Raji (cell line): ENCODE results near the gene HTR3D.

Experiments
- POLR2A ChIP-seq: IDR thresholded peaks from 2 replicates; pipeline ENCODE4 v1.6.1; 2011; ENCODE audit warnings: low read depth, low read length, control low read depth; ENCODE audit not compliant: insufficient read depth

Gene HTR3D

DNA sequence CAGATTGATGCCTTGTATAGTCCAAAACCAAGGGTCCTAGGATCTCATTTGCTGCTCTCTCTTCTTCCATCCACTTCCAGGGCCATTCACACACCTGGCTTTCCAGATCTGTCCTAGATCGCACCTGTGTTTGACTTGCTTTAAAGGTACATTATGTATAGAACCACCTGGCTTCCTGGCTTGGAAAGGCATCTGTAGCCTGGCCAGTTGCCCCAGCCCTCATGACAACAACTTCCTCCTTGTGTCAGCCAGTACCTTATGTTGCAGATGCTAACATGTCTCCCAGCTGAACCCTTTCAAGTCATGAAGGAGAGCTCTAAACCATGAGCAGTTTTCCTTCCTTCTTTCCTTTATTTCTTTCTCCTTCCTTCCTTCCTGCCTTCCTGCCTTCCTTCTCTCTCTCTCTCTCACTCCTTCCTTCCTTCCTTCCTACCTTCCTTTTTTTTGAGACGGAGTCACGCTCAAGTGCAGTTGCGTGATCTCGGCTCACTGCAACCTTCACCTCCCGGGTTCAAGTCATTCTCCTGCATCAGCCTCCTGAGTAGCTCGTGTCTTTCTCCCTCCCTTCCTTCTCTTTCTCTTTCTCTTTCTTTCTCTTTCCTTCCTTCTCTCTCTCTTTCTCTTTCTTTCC, 18.8 kb downstream of the HTR3D start:
- TF ChIP-seq POLR2A = no peak

DNA sequence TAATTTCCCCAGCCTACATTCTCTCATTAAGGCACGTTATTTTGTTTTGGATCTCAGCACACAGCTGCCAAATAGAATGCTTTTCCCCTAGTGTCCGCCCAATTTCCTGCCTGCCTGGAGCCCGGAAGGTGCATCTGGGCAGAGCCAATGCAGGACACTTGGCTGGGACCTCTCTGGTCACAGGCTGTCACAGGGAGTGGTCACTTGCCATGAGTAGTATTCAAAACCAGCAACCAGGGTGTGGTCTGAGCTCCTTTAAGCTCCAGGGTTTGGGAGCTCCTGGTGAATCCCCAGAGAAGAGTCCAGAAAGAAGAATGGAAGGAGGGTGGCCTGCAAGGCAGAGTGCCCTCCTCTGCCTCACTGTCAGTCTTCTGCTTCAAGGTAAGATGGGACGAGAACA, 21.2 kb downstream of the HTR3D start, which contains the start of gene HTR3C:
HTR3C (plus strand) TSS at position 281 of the 400 bp plus-strand sequence; CDS start at position 315, 34 bp downstream.
- no peak for TF ChIP-seq POLR2A

DNA sequence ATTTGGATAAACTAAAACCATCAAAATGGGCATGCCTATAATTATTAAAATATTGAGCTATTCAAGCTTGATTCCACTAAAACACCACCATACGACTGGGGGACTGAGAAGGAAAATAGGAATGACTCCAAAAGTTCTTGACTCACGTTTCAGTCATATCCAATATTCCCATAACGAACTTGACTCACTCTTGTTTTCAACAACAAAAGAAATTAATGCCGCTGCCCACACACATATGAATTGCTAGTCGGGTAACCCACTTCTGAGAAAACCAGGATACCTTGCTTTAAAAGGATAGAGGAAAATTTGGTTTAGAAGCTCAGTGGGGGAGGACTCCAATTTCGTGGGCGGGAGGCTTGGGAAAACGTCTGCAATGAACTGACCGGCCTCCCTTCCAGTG, 26.5 kb downstream of the HTR3D start:
- no peak for TF ChIP-seq POLR2A

DNA sequence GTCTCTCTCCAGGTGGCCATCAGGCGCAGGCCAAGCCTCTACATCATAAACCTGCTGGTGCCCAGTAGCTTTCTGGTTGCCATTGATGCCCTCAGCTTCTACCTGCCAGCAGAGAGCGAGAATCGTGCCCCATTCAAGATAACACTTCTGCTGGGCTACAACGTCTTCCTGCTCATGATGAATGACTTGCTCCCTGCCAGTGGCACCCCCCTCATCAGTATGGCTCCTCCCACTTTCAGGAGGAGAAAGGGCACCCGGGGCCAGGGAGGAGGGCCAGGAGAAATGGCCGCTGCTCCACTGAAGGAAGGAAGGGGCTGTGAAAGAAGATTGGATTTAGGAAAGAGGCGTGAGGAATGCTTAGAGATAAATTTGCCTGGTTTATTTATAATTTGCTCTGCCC, 27.9 kb downstream of the HTR3D start:
- TF ChIP-seq POLR2A = no peak

DNA sequence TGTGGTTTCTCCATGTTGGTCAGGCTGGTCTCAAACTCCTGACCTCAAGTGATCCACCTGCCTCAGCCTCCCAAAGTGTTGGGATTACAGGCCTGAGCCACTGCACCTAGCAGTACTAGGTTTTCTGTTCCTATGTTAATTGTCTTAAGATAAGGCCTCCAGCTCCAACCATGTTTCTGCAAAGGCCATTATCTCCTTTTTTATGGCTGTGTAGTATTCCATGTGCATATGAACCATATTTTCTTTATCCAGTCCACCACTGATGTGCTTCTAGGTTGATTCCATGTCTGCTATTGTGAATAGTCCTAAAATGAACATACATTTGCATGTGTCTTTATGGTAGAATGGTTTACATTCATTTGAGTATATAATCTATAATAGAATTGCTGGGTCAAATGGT, 31.1 kb downstream of the HTR3D start:
- no peak for TF ChIP-seq POLR2A

DNA sequence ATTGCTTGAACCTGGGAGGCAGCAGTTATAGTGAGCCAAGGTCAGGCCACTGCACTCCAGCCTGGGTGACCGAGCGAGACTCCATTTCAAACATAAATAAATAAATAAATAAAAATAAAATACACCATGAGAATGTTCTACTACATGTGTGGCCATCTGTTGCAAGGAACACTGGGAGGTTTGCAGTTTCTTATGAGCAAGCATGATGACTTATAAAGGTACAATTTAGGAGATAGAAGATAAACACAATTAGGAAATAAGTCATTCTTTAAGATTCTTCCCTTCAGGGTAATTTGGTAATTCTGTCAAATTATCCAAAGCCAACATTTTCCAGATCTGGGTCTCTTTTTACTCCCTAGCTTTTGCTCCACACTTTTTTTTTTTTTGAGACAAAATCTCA, 34.7 kb downstream of the HTR3D start:
- TF ChIP-seq POLR2A = no peak

DNA sequence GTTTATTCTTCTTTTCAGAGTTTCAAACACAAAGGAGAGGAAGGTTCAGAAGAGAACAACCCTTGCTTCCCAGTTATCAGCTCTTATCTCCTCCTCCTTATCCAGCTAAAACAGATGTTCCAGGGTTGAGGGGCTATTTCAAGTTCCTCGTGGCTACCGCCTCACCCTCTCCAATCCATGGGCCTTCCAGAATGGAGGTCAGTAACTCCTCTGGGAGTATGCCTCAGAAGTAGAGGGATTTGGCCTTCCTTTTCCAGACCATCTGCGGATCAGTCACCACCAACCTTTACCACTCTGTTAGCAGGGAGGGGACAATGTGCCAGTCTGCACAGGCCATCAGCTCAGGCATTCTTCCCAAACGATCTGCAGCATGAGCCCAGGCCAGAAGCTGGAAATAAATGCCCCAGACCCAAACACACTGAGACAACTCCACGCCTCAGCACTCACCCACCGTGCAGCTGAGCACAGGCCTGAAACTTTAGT, 36.1 kb downstream of the HTR3D start:
- no peak for TF ChIP-seq POLR2A

GRCh38 chr3:184068344-184068743, 36.8 kb downstream of the HTR3D start:
- TF ChIP-seq POLR2A = no peak

- TF ChIP-seq POLR2A = no peak
Observed at GRCh38 chr3:184073621-184074020, 42.1 kb downstream of the HTR3D start.

DNA sequence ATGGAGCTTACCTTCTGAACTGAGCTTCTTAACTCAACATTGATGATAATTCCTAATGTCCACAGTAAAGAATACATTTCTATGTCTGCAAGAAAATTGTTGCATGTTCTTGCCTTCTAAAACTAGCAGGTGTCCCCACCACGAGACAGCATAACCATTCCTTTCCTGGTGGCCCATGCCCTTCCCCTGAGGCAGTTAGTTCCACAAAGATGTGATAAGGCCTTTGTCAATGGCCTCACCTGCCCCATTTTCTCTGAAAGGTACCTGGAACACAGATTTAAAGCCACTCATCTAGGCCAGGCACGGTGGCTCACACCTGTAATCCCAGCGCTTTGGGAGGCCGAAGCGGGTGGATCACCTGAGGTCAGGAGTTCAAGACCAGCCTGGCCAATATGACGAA, 44.4 kb downstream of the HTR3D start:
- no peak for TF ChIP-seq POLR2A

DNA sequence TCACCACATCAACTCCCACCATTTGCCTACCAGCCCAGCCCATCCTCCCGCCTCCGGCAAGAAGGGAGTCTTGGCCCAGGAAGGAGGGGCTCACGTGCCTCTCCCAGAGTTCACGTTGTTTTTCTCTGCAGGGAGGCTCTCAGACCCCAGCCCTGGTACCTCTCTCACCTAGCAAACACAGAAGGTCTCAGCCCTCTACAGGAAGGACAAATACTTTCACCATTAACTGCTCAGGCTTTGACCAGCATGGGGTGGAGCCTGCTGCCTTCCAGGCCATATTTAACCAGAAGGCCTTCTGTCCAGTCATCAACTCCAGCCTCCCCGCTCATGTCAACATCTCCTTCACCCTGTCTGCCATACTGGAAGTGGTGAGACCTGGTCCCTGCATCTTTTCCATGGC, 46.3 kb downstream of the HTR3D start:
- no peak for TF ChIP-seq POLR2A

DNA sequence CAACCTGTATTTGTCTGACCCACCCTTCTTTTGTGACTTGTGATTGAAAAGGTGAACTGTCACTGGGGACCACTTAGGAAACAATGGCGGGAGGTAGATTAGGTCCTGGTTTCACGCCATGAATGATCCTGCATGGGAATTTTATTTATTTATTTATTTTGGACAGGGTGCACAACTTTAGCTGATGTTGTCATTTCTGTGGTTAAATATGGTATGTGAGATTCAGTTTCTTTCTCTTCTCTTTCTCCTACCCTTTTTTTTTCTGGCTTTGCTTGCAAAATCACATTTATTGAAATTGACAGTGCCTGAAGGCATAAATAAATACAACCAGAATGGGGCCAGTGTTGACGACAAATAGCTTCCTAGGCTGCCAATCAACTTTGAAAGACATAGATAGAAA, 47.3 kb downstream of the HTR3D start:
- no peak for TF ChIP-seq POLR2A

DNA sequence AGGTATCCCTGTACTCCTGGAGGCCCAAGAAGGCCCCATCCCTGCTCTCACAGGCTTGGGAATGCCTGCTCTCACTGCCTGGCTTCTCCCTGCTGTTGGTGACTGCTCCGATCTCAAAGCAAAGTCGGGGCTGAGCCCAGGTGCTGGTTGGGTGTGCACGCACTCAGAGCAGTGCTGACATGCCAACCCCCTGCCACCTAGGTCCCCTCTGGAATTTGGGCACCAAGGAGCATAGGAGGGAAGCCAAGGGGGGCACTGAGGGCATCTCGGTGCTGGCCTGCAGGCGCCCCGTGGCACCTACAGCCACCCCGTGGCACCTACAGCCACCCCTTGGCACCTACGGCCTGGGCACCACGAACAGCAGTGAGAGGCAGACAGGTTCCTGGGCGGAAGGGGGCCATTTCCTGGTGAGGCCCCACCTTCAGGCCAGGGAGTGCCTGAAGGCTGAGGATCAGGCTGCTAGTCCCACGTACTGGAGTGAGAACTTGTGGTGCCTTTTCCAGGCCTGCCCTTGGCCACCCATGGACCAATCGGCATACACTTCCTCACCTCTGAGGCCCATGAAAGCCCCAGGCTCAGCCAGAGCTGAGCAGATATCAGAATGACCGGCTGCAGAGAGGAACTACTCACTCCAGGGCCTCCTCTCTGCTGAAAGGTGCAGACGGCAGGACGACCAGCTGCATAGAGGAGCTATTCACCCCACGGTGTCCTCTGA, 49.7 kb downstream of the HTR3D start:
- TF ChIP-seq POLR2A = no peak

DNA sequence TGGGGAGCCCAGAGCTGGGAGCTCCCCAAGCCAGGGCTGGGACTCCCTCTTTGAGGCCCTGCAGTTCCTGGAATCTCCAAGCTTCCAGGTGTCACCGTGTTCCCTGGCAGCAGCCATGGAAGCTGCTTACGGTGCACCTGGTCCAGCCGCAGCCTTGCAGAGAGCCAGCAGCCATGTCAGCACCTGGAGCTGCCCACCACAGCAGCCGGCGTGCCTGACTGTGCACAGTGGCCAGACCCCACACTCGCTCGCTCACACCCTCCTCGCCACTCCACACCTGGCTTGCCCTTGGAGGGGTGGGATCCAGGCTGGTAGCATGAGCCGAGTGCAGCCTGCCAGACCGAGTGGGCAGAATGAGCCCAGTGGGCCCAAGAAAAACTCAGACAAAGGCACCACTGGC, 50.5 kb downstream of the HTR3D start:
- TF ChIP-seq POLR2A = no peak

GRCh38 chr3:184082465-184082864, 50.9 kb downstream of the HTR3D start:
- no peak for TF ChIP-seq POLR2A

GRCh38 chr3:184085389-184085852, 53.9 kb downstream of the HTR3D start:
- TF ChIP-seq POLR2A = no peak
